Mucosa of descending colon (tissue), 3 donors: ENCODE measurements around the gene HLA-DQA1. TPM values are rescaled to one million over a fixed set of nuclear protein-coding genes. Genes with fewer than 3 reads are reported as not detected.

ENCODE experiments used
- ATAC-seq: fragments of 200-7000 bp; cut with Tn5 transposase; one replicate; pipeline ENCODE4 v1.9.1; 2020; ENCODE audit warnings: mild to moderate bottlenecking, moderate library complexity
- DNase-seq, 3 donors: peaks; one replicate each; pipeline ENCODE4 v3.0.0-alpha.2; 2020
- H3K36me3 ChIP-seq: fragments of 200-600 bp; one replicate; pipeline ENCODE4 v1.8.0; 2021; ENCODE audit warnings: low read depth, mild to moderate bottlenecking
- H3K4me1 ChIP-seq: fragments of 200-600 bp; one replicate; pipeline ENCODE4 v1.8.0; 2021; ENCODE audit warnings: low read depth, mild to moderate bottlenecking
- H3K4me3 ChIP-seq: fragments of 200-600 bp; one replicate; pipeline ENCODE4 v1.8.0; 2021; ENCODE audit warnings: mild to moderate bottlenecking
- H3K9me3 ChIP-seq: fragments of 200-600 bp; one replicate; pipeline ENCODE4 v1.8.0; 2021; ENCODE audit warnings: mild to moderate bottlenecking
- CTCF ChIP-seq: fragments of 200-600 bp; IDR thresholded peaks from one replicate; pipeline ENCODE4 v1.8.0; 2022; ENCODE audit warnings: antibody characterized with exemption, mild to moderate bottlenecking
- intact Hi-C, 2 donors: fragments of 100-400 bp; cut with DNase I in 1 of 2; cut with micrococcal nuclease in 1 of 2; formaldehyde crosslinking; loops; one replicate each; pipeline versions ENCODE4 v1.11.0 to v1.11.1; 2022; cut with DNase I, micrococcal nuclease
- total RNA-seq, 3 donors: library from RNA; stranded (reverse); fragmentation: NEBNext Ultra II Directional in 2 of 3; extraction: Animal tissue kit (Norgen Biotek cat#: 25700) in 2 of 3; gene quantifications; one replicate each; pipeline versions ENCODE4 v1.2.1 to v1.2.4, GENCODE V29; 2021 to 2023
- donor health status: DM: no; HTN: no; CAD: no; lungs with moderate emphysema.
- donor health status: DM: no; HTN: no; CAD: no.
- donor health status: DM: no; HTN: yes; CAD: no.

The HLA-DQA1 gene
- total RNA-seq, 3 donors from 2014 or later, result 9.9 to 36.2 (median 24.1) TPM

- Histone ChIP-seq H3K4me3 (no peak overlapping the region), H3K4me1 (no peaks in the 10 kb centered on the region), H3K9me3 (no peaks in the 10 kb centered on the region), H3K36me3 (no peaks in the 10 kb centered on the region)
- DNase-seq (no peak), ATAC-seq (no peak)
- no peak for TF ChIP-seq CTCF
- intact Hi-C loops, result no loop called here
Observed at GRCh38 chr6:32602383-32602782, 34.8 kb upstream of the HLA-DQA1 start.

- Histone ChIP-seq H3K9me3 (no peaks in the 10 kb centered on the region), H3K4me1 (no peaks in the 10 kb centered on the region), H3K36me3 (no peaks in the 10 kb centered on the region), H3K4me3 (no peak overlapping the region)
- intact Hi-C loops, result no loop called here
- ATAC-seq (no peak), DNase-seq (no peak)
- no peak for TF ChIP-seq CTCF
Observed at GRCh38 chr6:32603222-32603621, 34.0 kb upstream of the HLA-DQA1 start.

- ATAC-seq (peak; percentile 74), DNase-seq (no peak)
- no peak for TF ChIP-seq CTCF
- intact Hi-C loops, result no loop called here
- H3K4me1 ChIP-seq, result no peaks in the 10 kb centered on the region
- H3K36me3 ChIP-seq, result no peaks in the 10 kb centered on the region
- no peaks in the 10 kb centered on the region for H3K9me3 ChIP-seq
- no peak overlapping the region for H3K4me3 ChIP-seq
Observed at GRCh38 chr6:32603888-32604287, 33.3 kb upstream of the HLA-DQA1 start.

GRCh38 chr6:32604434-32604877, 32.8 kb upstream of the HLA-DQA1 start:
- Histone ChIP-seq H3K36me3 (no peaks in the 10 kb centered on the region), H3K4me1 (no peaks in the 10 kb centered on the region), H3K9me3 (no peaks in the 10 kb centered on the region), H3K4me3 (no peak overlapping the region)
- DNase-seq (no peak), ATAC-seq (peak; percentile 83)
- no peak for TF ChIP-seq CTCF
- intact Hi-C loops, result no loop called here

GRCh38 chr6:32607263-32607987, 29.8 kb upstream of the HLA-DQA1 start:
- no peak for DNase-seq
- Histone ChIP-seq H3K9me3 (no peaks in the 10 kb centered on the region), H3K36me3 (no peaks in the 10 kb centered on the region), H3K4me1 (no peaks in the 10 kb centered on the region), H3K4me3 (no peak overlapping the region)
- intact Hi-C loops, result no loop called here
- no peak for ATAC-seq
- TF ChIP-seq CTCF, result no peak

GRCh38 chr6:32607988-32608298, 29.3 kb upstream of the HLA-DQA1 start:
- ATAC-seq (no peak), DNase-seq (no peak)
- intact Hi-C loops, result no loop called here
- no peaks in the 10 kb centered on the region for H3K36me3 ChIP-seq
- no peaks in the 10 kb centered on the region for H3K4me1 ChIP-seq
- no peaks in the 10 kb centered on the region for H3K9me3 ChIP-seq
- no peak overlapping the region for H3K4me3 ChIP-seq
- no peak for TF ChIP-seq CTCF
